Sigmoid colon (tissue), 4 donors: ENCODE results near the gene TCHH.
"Not testable (repeated sequence)": the region's sequence is repeated elsewhere in the genome, so short reads cannot be mapped to it uniquely, and the experiment has no call there.

ENCODE experiments used
- EP300 ChIP-seq, 4 donors: sonication (generic); formaldehyde crosslinking; IDR thresholded peaks; one replicate each; pipeline ENCODE4 v1.6.1; 2017; ENCODE audit warnings: antibody characterized with exemption in 4 of 4
- POLR2A ChIP-seq, 2 donors: fragments of 450-650 bp; IDR thresholded peaks; one replicate each; pipeline ENCODE4 v1.6.1; 2016; ENCODE audit warnings: antibody characterized with exemption in 2 of 2, mild to moderate bottlenecking in 2 of 2, moderate library complexity in 2 of 2
- POLR2AphosphoS5 ChIP-seq, 4 donors: sonication (generic); formaldehyde crosslinking; IDR thresholded peaks; one replicate each; pipeline ENCODE4 v1.6.1; 2017; ENCODE audit warnings: antibody characterized with exemption in 4 of 4
- TF ChIP-seq, protein P1 (sequence below), 4 experiments: fragments of 450-650 bp in 3 of 4; fragments of 200-600 bp in 1 of 4; IDR thresholded peaks; one replicate each; pipeline ENCODE4 v1.5.1; 2016 to 2019; ENCODE audit warnings: antibody characterized with exemption in 4 of 4, mild to moderate bottlenecking in 3 of 4, moderate library complexity in 2 of 4

GRCh38 chr1:152144674-152145183, 29.5 kb upstream of the TCHH start:
- TF ChIP-seq, protein P1, sequence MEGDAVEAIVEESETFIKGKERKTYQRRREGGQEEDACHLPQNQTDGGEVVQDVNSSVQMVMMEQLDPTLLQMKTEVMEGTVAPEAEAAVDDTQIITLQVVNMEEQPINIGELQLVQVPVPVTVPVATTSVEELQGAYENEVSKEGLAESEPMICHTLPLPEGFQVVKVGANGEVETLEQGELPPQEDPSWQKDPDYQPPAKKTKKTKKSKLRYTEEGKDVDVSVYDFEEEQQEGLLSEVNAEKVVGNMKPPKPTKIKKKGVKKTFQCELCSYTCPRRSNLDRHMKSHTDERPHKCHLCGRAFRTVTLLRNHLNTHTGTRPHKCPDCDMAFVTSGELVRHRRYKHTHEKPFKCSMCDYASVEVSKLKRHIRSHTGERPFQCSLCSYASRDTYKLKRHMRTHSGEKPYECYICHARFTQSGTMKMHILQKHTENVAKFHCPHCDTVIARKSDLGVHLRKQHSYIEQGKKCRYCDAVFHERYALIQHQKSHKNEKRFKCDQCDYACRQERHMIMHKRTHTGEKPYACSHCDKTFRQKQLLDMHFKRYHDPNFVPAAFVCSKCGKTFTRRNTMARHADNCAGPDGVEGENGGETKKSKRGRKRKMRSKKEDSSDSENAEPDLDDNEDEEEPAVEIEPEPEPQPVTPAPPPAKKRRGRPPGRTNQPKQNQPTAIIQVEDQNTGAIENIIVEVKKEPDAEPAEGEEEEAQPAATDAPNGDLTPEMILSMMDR (IDR thresholded peaks at IDR 0.05) = not testable (repeated sequence)
- TF ChIP-seq POLR2AphosphoS5, EP300, POLR2A (IDR thresholded peaks at IDR 0.05): not testable (repeated sequence)
